GM21786 (cell line): ENCODE data around the gene EMC8.
"Not testable (repeated sequence)": the region's sequence is repeated elsewhere in the genome, so short reads cannot be mapped to it uniquely, and the experiment has no call there.

Source experiments
- ATAC-seq: cut with Tn5 transposase; IDR thresholded peaks from one replicate; pipeline ENCODE4 v1.9.1; 2021; ENCODE audit not compliant: unreplicated experiment

The EMC8 gene

DNA sequence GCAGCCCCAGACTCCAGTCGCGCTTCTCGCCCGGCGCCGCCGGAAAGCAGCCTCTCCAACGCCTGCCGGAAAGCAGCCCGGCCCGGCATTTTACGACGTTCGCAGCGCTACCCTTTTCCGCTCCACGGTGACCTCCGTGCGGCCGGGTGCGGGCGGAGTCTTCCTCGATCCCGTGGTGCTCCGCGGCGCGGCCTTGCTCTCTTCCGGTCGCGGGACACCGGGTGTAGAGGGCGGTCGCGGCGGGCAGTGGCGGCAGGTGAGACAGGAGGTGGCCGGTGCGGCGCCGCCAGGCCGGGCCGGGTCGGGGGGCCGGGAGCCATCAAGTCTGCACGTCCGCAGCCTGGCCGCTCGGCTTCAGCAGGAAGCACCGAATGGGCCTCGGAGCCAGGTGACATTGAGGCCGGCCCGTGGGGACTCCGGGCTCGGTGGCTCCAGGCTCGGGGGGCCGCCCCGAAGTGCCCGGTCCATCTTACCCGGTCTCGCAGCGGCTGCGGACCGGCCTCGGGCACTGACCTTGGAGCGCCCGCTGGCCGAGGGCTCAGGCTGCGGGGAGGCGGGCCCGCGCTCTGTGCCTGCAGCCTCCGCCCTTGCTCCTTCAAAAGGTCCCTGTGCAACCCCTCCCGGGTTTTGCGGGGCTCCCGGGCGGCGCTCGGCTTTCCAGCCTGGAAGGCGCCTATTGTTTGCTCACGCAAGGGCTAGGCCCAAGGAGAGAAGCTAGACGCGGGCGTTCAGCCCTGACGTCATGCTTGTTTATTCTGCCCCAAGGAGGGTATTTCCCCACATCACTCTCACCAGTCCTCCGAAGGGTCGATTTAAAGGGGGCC is at the start of gene EMC8, which contains the start of gene COX4I1:
TSS of gene EMC8 (minus strand) at position 48 of the 824 bp plus-strand sequence. CDS start 249 bp downstream, outside the sequence.
TSS of gene COX4I1 (plus strand) at position 199 of the 824 bp plus-strand sequence. CDS start 1,511 bp downstream, outside the sequence.
- ATAC-seq, result peak; percentile 80

DNA sequence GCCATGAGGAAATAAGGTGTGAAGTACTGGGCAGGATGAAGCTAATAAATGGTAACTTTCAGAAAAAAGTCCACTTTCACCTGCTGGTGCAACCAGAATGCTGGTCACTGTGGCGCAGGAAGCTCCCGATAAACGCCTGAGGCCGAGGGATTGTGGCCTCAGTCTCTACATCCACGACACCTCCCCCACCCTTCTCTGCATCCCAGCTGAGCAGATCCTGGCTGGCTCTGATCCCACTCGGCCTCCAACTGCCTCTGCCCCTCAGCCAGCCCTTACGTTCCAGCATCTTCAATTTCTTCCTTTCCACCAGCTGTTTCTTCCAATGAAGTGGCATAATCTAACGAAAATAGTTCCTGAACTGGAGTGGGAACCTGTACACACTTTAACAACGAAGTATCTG is 49.6 kb upstream of the EMC8 start:
- no peak for ATAC-seq

DNA sequence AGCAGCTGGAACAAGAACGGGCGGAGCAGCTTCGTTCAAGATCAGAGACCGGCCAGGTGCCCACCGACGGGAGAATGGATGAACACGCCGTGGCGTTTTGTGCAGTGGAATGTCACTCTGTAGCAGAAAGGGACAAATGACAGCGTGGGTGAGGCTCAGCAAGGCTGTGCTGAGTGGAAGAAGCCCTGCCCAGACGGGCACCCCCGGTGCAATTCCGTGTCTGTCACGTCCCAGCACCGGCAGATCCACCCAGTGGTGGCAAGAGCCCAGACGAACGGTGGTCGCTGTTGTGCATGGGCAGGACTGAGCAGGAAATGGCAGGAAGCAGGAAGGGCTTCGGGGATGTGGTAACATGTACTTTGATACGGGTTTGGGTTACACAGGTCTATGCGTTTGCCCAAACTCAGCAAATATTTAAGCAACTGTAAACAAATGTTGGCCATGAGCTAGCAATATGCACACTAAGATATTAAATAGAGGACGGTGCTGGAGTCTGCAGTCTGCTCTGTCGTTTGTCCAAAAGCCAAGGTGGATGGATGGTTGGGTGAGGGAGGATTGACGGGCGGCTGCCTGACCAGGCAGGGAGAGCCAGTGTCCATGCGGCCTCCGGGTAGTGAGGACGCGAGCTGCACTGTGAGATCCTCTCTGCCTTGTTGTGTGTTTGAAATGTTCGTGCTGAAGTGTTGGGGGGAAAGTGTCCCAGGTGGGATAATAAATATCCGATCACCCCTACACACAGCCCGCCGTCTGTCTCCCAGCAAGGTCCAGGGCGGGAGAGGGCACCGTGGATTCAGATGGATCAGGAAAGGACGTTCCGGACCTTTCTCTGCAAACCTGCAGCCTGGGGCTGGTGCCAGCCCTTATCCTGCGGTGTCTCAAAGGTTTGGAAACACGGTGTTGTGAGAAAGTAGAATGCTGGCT is 48.6 kb upstream of the EMC8 start:
- no peak for ATAC-seq

DNA sequence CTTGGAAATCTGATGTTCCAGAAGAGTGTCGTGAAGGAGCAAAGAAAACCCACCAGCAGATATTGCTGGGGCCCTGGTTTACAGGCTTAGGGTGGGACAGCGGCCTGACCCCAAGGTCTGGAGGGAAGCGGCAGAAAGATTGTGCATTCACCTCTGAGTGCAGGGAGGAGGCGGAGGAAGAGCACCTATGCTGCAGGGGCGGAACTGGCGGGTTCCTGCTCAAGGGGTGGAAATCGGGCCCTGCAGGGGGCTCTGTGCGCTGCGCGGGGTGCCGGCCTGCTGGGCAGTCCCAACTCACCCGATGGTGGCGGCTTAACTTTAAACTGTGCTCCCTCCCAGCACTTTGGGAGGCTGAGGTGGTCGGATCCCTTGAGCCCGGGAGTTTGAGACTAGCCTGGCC is 47.7 kb upstream of the EMC8 start:
- ATAC-seq, result no peak

DNA sequence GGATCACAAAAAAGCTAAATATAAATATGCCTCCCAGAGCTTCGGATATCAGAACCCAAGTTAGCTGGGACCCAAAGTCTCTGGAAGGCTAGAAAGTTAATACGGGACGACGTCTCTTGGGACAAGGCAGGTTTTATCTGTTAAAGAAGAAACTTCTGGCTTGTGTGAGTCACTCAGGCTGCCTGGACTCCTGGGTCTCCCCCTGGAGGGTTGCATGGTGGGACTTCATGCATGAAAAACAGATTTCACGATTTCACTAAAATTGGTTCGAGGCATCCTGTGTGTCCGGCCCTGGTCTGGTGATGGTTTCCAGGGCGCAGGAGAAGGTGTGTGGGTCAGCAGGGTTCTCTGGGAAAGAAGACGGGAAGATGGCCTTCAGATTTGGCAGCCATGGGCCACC is 47.1 kb upstream of the EMC8 start:
- no peak for ATAC-seq

DNA sequence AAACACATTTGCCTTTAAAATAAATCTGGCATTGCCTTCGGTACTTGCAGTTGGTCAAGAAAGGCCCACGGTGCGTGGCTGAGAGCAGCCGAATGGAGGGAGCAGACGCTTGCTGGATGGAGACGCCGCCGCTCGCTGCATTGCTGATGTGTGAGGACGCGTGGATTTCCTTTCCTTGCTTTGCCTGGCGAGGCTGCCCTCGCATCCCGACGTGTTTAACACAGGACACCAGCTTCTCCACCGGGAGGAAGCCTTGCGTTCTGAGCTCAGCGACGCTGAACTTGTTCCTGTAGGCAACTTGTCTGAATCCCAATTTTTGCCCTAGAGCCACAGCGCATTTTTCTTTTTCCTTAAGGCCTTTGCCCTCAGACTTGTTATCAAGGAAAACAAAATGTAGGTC is 45.9 kb upstream of the EMC8 start:
- ATAC-seq, result no peak

DNA sequence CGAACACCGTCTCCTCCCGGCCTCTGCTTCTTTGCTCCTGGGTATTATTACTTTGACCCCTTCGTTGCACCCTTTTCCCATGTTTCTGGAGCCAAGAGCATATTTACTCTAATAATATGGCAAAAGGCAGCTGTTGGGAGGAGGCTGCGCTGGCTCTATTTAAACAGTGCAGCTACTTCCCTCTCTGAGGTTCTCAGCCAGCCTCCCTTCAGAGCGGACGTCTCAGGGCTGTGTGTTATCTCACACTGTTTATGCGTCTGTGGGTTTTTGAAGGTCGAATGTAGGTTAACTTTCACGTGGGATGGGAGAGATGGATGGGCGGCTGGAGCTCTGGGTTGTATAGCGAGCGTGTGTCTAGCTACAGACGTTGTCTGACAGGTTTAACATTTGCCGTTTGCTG is 45.4 kb upstream of the EMC8 start:
- ATAC-seq, result no peak

DNA sequence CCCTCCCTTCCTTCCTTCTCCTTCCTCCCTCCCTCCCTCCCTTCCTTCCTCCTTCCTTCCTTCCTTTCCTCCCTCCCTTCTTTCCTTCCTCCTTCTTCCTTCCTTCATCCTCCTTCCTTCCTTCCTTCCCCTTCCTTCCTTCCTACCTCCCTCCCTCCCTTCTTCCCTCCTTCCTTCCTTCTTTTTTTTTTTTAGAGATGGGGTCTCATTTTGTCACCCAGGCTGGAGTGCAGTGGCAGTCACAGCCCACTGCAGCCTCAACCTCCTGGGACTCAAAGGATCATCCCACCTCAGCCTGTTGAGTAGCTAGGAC is 44.8 kb upstream of the EMC8 start:
- ATAC-seq, result no peak

DNA sequence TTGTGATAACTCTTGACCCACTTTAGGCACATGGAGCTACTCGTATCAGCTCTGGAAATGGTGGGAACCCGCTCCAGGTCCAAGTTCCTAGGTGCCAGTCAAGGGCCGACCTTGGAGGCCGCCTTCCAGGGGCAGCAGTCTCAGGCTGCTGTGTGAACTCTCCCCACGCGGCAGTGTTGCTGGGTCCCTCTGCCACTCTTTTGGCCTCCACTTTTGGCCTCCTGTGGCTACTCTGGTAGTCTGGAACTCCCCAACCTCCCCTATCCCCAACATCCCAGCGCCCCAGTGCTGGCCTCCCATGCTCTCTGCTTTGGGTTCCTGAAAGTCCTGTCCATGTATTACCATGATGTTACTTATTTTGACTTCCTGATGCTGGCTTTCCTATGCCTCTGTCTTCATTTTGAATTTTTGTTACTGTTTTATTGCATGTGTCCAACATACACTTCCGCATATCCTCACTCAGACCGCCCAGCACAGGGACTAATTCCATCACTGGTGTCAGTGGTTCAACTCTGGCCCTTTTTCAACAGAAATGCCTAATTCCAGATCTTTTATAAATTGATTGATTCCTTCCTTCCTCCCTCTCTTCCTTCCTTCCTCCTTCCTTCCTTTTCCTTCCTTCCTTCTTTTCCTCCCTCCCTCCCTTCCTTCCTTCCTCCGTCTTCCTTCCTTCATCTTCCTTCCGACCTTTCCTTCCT is 44.3 kb upstream of the EMC8 start:
- no peak for ATAC-seq

DNA sequence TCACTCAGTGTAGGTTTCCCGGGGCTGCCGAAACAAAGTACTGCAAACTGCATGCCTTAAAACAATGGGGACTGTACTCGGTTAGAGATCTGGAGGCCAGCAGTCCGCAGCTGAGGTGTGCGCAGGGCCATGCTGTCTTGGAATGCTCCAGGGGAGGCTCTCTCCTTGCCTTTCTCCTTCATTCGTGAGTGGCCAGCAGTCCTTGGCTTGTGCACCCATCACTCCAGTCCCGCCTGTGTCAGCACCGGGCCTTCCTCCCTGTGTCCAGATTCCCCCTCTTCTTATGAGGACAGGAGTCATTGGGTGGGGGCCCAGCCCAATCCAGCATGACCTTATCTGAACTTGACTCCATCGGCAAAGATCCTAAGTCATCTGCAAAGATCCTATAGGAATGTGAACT is 43.5 kb upstream of the EMC8 start:
- ATAC-seq, result no peak

DNA sequence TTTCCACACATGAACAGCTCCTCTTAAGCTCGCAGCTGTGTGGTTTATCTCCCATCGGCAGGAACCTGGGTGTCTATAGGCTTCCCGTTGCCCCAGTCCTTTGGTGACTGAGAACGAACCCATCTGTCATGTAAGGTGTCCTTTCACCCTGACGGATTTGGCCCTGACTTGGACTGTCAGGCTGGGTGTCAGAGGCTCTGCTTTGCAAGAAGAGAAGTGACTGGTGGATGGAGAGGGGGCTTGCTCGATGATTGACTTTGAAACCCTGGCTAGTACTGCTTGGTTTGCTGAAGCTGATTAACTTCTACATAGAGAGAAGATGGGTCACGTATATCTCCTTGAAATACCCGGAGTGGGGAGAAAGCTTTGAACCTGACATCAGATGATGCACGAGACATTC is 43.1 kb upstream of the EMC8 start:
- no peak for ATAC-seq

DNA sequence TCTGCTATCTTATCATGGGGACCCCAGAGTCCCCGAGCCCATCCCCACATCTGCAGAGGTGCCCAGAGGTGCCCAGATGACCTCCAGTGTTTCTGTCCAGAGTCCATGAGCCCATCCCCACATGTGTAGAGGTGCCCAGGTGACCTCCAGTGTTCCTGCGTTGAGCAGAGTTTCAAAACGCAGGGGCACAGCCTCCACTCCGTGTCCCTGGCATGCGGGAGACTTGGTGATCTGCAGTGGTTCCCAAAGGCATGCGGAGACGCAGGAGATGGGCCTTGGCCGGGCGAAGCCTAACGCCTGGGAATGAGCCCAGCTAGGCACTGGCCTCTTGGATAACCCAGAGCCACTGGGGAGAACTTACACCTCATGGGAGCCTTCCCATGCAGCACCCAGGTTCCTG is 41.5 kb upstream of the EMC8 start:
- ATAC-seq, result no peak

DNA sequence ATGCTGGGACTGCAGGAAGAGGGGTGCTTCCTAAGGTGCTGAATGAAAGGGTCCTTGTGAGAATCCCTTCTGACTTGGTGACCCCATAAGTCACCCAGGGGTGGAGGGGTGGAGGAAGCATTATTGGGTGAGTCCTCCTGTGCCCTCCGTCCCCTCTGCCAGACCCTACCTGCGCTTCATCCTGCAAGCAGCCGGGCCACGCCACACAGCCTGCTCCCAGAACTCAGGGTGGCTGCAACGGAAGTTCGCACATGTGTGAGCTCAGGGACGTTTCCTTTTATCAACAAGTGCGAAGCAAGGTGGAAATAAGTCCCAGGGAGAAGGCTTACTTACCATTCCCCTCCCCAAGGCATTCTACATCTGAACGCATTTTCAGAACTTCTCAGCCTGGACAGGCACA is 41.1 kb upstream of the EMC8 start:
- no peak for ATAC-seq

DNA sequence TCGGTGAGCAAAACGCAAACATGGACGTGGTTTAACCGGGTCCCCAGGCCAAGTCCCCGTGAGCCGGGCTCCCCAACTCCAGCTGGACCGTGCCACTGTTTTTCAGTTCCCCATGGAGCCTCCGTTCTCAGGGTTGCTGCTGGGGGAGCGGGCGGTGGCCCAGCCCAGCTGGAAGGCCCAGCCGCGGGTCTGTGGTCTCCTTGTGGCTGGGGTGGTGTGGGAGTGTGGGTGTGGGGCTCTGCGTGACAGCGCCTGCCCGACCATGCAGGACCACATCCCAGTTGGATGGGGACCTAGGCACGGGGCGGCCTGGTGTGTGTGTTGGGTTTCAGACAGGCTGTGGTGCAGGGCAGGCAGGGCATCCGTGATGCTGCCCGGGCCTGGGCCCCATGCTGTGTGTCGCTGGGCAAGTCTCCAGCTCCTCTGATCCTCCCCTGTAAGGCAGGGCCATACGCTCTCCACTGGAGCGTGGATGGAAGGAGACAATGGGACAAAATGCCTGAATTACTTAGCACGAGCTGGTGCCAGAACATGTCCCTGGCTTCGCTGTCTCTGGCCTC is 40.4 kb upstream of the EMC8 start:
- no peak for ATAC-seq

DNA sequence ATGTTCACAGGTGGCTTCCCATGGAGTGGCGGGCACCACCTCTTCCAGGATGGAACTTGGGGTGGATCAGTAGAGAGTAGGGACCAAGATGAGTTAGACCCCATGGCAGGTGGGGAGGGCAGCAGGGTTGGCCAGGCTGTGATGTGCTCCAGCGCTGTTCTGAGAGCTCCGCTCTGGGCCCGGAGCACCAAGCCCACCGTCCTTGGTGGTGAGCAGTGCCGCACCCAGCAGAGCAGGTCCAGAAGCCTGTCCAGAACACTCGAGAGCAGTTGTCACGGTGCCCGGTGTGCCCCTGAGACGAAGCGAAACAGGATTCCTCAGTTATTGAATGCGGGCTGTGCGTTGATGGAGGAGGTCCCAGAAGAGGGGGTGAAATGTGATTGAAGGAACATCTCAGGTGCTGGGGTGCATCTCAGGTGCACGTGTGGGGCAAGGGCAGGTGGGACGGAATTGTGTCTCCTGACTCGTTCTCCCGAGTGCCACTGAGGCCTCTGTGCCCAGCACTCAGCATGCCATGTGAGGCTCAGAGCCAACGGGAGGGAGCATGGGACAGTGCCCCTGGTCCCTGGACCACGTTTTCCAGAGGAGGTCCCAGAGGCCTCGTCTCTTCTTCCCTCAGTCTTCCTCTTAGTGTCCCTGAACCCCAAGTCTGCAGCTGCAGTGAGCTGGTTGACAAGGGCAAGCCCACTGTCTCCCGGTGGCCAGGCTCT is 39.7 kb upstream of the EMC8 start:
- ATAC-seq, result no peak

DNA sequence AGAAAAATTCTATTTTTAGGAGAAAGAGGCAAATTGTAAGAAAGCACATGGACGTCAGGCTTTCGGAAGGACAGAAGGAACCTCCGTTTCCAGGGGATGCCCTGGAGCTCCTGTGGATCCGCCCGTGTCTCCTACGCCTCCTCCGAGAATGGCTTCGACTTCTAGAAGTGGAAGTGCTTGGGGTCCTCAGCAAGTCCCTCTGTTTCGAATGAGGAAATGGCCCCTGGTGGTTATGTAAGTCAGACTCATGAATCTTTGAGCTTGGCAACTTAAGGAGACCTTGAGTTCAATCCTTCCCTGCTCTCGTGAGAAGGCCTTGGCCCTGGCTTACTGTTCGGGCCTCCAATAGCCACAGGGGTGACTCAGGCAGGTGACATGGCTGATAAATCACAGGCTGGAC is 39.0 kb upstream of the EMC8 start:
- ATAC-seq, result no peak

DNA sequence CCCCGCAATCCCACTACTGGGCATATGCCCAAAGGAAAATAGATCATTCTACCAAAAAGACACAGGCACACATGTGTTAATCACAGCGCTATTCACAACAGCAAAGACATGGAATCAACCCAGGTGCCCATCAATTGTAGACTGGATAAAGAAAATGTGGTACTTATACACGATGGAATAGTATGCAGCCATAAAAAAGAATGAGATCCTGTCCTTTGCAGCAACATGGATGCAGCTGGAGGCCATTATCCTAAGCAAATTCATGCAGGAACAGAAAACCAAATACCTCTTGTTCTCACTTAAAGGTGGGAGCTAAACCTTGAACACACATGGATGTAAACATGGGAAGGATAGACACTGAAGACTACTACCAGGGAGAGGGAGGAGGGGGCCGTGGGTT is 38.3 kb upstream of the EMC8 start:
- not testable (repeated sequence) for ATAC-seq

DNA sequence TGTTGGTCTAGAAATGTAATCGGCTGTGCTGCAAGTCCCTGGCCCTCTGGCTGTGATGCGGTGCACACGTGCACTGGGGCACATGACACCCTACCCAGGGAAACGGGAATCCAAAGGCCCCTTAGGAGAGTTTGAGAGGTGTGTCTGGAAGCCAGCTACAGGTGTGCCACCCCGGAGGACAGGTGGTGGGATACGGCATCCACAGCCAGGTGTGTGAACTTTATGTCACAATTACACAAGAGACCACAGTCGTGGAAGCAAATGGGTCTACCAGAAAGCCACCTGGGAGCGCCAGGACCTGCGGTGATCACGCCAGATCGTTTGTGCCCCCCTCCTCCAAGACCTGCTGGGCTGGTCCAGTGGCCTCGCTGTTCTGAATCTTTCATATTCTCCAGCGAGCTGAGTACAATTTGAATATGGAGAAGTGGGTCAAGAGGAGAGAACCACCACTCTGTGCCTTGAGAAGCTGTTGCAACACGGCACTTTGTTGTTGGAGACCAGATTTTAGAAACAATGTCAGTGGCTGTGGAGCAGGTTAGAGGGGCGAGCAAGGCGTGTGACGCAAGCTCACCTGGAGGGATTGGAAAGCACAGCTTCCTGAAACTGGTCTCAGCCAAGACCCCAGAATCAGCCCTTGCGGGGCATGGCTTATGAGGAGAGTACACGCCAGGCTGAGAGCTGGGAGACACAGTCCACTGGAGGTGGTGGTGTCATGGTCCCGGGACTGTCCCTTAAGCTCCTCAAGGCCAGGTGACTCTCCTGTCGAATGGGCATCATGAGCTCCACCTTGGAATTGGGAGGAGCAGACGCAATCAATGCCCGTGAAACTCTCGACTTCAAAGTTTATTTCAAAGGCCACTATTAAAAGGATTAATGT is 37.6 kb upstream of the EMC8 start:
- ATAC-seq, result no peak

DNA sequence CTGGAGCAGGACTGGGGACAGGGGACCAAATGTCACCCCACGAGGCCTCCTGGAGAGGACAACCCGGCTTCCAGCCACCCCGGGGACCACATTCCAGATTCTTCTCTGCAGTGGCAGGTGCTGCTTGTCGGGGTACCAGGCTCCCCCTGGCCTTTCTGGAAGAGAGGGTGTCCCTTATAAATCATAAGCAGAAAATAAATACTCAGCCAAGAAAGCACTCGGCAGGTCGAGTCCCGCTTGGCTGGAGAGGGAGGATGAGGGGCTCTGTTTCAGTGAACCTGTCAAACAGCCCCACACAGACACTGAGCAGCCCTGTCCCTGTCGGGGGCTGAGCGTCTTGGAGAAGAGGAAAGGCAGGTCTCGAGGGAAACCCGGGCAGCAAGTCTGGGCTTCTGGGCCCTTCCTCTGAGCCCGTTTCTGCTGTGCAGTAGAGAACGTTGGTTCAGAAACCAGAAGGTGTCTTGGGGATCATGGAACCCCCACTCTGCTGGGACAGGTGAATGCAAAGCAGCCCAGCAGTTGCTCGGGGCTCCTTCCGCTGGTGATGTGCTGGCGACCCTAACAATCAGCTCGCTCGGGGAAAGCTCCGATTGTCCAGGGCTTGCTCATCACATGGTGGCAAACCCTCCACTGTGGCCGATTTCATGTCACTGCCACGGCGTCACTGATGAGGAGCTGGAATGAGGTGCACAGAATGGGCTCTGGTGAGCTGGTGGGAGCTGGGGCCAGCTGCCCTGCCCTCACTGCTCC is 36.8 kb upstream of the EMC8 start:
- no peak for ATAC-seq
